Liver (tissue), 9 donors: Measurements from ENCODE around the gene LIPE. TPM values are rescaled to one million over a fixed set of nuclear protein-coding genes. Genes with fewer than 3 reads are reported as not detected.
A peak's percentile ranks its signal among the peaks of the same experiment; 100 is the strongest.

Source experiments
- DNase-seq: peaks from one replicate; pipeline ENCODE4 v3.0.0-alpha.2; 2017; ENCODE audit warnings: low spot score
- H3K27ac ChIP-seq, 2 donors: one replicate each; pipeline ENCODE4 v1.7.0; 2013; ENCODE audit warnings: inconsistent platforms in 2 of 2, low read length in 2 of 2, control low read depth in 1 of 2, low read depth in 1 of 2, mild to moderate bottlenecking in 1 of 2
- H3K27me3 ChIP-seq, 4 donors: one replicate each; pipeline versions ENCODE4 v1.6.1 to v1.7.0; 2013; ENCODE audit warnings: low read length in 3 of 4, inconsistent platforms in 1 of 4, mild to moderate bottlenecking in 1 of 4, moderate library complexity in 1 of 4; ENCODE audit not compliant: control insufficient read depth in 4 of 4, insufficient read depth in 4 of 4
- H3K36me3 ChIP-seq, 4 donors: one replicate each; pipeline versions ENCODE4 v1.6.1 to v1.7.0; 2013; ENCODE audit warnings: low read length in 3 of 4, mild to moderate bottlenecking in 3 of 4, low read depth in 1 of 4, moderate library complexity in 1 of 4; ENCODE audit not compliant: control insufficient read depth in 4 of 4, insufficient read depth in 3 of 4
- H3K4me1 ChIP-seq, 4 donors: one replicate each; pipeline versions ENCODE4 v1.6.1 to v1.7.0; 2013; ENCODE audit warnings: low read length in 3 of 4, mild to moderate bottlenecking in 3 of 4, moderate library complexity in 1 of 4; ENCODE audit not compliant: control insufficient read depth in 4 of 4, insufficient read depth in 4 of 4
- H3K4me3 ChIP-seq, 3 donors: one replicate each; pipeline versions ENCODE4 v1.6.1 to v1.7.0; 2013; ENCODE audit warnings: low read length in 3 of 3, control low read depth in 1 of 3, low read depth in 1 of 3, mild to moderate bottlenecking in 1 of 3
- H3K9ac ChIP-seq, 2 donors: one replicate each; pipeline ENCODE4 v1.7.0; 2013; ENCODE audit warnings: low read length in 2 of 2, mild to moderate bottlenecking in 2 of 2, moderate library complexity in 2 of 2, control low read depth in 1 of 2, low read depth in 1 of 2
- H3K9me3 ChIP-seq, 4 donors: one replicate each; pipeline versions ENCODE4 v1.6.1 to v1.7.0; 2013; ENCODE audit warnings: low read length in 3 of 4; ENCODE audit not compliant: control insufficient read depth in 4 of 4
- ATF3 ChIP-seq: IDR thresholded peaks from 2 replicates; pipeline ENCODE4 v1.6.1; 2016; ENCODE audit warnings: antibody characterized with exemption
- CTCF ChIP-seq: fragments of 150-350 bp; IDR thresholded peaks from 2 replicates; pipeline ENCODE4 v1.5.1; 2017; ENCODE audit warnings: improper control_type of control experiment, low read depth, low read length; ENCODE audit not compliant: missing input control
- EGR1 ChIP-seq, 2 donors: IDR thresholded peaks; 2 replicates each; pipeline ENCODE4 v1.6.1; 2016 to 2018; ENCODE audit warnings: antibody characterized with exemption in 2 of 2, low read depth in 2 of 2
- FOXA1 ChIP-seq: IDR thresholded peaks from 2 replicates; pipeline ENCODE4 v1.6.1; 2016; ENCODE audit warnings: antibody characterized with exemption
- FOXA2 ChIP-seq: IDR thresholded peaks from 2 replicates; pipeline ENCODE4 v1.6.1; 2016; ENCODE audit warnings: antibody characterized with exemption
- GABPA ChIP-seq, 2 donors: IDR thresholded peaks in 1 of 2; conservative IDR thresholded peaks in 1 of 2; 2 replicates each; pipeline ENCODE4 v1.6.1; 2016; ENCODE audit warnings: antibody characterized with exemption in 2 of 2, mild to moderate bottlenecking in 1 of 2, moderate library complexity in 1 of 2
- HNF4A ChIP-seq, 2 donors: conservative IDR thresholded peaks; 2 replicates each; pipeline ENCODE4 v1.6.1; 2016; ENCODE audit warnings: antibody characterized with exemption in 2 of 2, mild to moderate bottlenecking in 2 of 2
- HNF4G ChIP-seq: IDR thresholded peaks from 2 replicates; pipeline ENCODE4 v1.6.1; 2016; ENCODE audit warnings: antibody characterized with exemption
- JUND ChIP-seq, 2 donors: IDR thresholded peaks; 2 replicates each; pipeline ENCODE4 v1.6.1; 2016; ENCODE audit warnings: antibody characterized with exemption in 2 of 2
- MAX ChIP-seq: IDR thresholded peaks from 2 replicates; pipeline ENCODE4 v1.6.1; 2016; ENCODE audit warnings: antibody characterized with exemption
- NR2F2 ChIP-seq: IDR thresholded peaks from 2 replicates; pipeline ENCODE4 v1.6.1; 2016; ENCODE audit warnings: antibody characterized with exemption
- RAD21 ChIP-seq, 2 donors: IDR thresholded peaks; 2 replicates each; pipeline ENCODE4 v1.6.1; 2016; ENCODE audit warnings: antibody characterized with exemption in 2 of 2, mild to moderate bottlenecking in 2 of 2
- REST ChIP-seq: IDR thresholded peaks from 2 replicates; pipeline ENCODE4 v1.6.1; 2016; ENCODE audit warnings: antibody characterized with exemption, mild to moderate bottlenecking
- RXRA ChIP-seq, 2 donors: IDR thresholded peaks; 2 replicates each; pipeline ENCODE4 v1.6.1; 2017 to 2018; ENCODE audit warnings: antibody characterized with exemption in 2 of 2, mild to moderate bottlenecking in 1 of 2
- SP1 ChIP-seq: IDR thresholded peaks from 2 replicates; pipeline ENCODE4 v1.6.1; 2018; ENCODE audit warnings: antibody characterized with exemption, mild to moderate bottlenecking
- TAF1 ChIP-seq: conservative IDR thresholded peaks from 2 replicates; pipeline ENCODE4 v1.6.1; 2016; ENCODE audit warnings: antibody characterized with exemption, mild to moderate bottlenecking
- YY1 ChIP-seq: IDR thresholded peaks from 2 replicates; pipeline ENCODE4 v1.6.1; 2016; ENCODE audit warnings: antibody characterized with exemption, mild to moderate bottlenecking
- ZBTB33 ChIP-seq: IDR thresholded peaks from 2 replicates; pipeline ENCODE4 v1.6.1; 2016; ENCODE audit warnings: antibody characterized with exemption
- WGBS: extraction: QIAGEN DNeasy Blood & Tissue Kit; methylation state at CpG from one replicate; pipeline ENCODE4 v1.1.7; 2013; 5-methylcytosine and 5-hydroxymethylcytosine counted together
- polyA plus RNA-seq, 2 donors: library from polyadenylated mRNA; stranded (reverse) in 1 of 2; unstranded in 1 of 2; fragments of 200-250 nt in 1 of 2; fragments of >200 nt in 1 of 2; fragmentation: Nextera tagmentation in 1 of 2; extraction: Ambion mirVana in 1 of 2; gene quantifications; one replicate each; pipeline versions ENCODE4 v1.2.1 to v1.2.3, GENCODE V29; 2013 to 2015
- total RNA-seq, 2 donors: library from RNA; depleted of rRNA; stranded (reverse); fragments of >200 nt; gene quantifications; one replicate each; pipeline ENCODE4 v1.2.3, GENCODE V29; 2014
- donor health status: healthy.
- donor health status: healthy.
- donor health status: healthy.
- donor health status: healthy.
- donor health status: healthy.

Gene LIPE
- total and polyA plus RNA-seq, 4 donors = 0.88 to 4.7 (median 1.5) TPM

GRCh38 chr19:42409477-42409876 lies 17.7 kb downstream of the LIPE start:
- Histone ChIP-seq H3K9ac (no peak overlapping the region), H3K9me3 (no peaks in the 10 kb centered on the region), H3K4me1 (peaks cover 7 to 11% (median 9%) of the 10 kb centered on the region in 4 donors), H3K36me3 (no peaks in the 10 kb centered on the region), H3K27ac (no peak overlapping the region), H3K4me3 (no peak overlapping the region), H3K27me3 (no peaks in the 10 kb centered on the region)
- DNase-seq = no peak
- TF ChIP-seq TAF1 (no peak), FOXA2 (no peak), RXRA (IDR thresholded peaks at IDR 0.05) (peak; percentile 99), ZBTB33 (no peak), YY1 (peak; percentile 53), HNF4G (no peak), REST (peak; percentile 51), EGR1 (IDR thresholded peaks at IDR 0.05; ENCODE audit: low read depth in 2 of 2) (no peak), SP1 (peak; percentile 96), FOXA1 (peak; percentile 37), JUND (IDR thresholded peaks at IDR 0.05) (peak in 1 of 2 donors; percentile 46), HNF4A (conservative IDR thresholded peaks at IDR 0.05) (peak; percentile 53 to 66), CTCF (no peak), GABPA (IDR thresholded peaks at IDR 0.05 in 1 of 2, conservative IDR thresholded peaks at IDR 0.05 in 1 of 2) (no peak), MAX (no peak), NR2F2 (peak; percentile 30), RAD21 (IDR thresholded peaks at IDR 0.05) (peak in 1 of 2 donors; percentile 37), ATF3 (no peak)
- WGBS = 31% methylated on average over 6 of the region's 6 CpGs
